GM19193 (cell line): ENCODE data around the gene TMEM108.

ENCODE experiments used
- POLR2A ChIP-seq: IDR thresholded peaks from 4 replicates; pipeline ENCODE4 v1.6.1; 2011; ENCODE audit not compliant: insufficient read depth, insufficient read length; ENCODE audit errors: extremely low read depth

The TMEM108 gene

DNA sequence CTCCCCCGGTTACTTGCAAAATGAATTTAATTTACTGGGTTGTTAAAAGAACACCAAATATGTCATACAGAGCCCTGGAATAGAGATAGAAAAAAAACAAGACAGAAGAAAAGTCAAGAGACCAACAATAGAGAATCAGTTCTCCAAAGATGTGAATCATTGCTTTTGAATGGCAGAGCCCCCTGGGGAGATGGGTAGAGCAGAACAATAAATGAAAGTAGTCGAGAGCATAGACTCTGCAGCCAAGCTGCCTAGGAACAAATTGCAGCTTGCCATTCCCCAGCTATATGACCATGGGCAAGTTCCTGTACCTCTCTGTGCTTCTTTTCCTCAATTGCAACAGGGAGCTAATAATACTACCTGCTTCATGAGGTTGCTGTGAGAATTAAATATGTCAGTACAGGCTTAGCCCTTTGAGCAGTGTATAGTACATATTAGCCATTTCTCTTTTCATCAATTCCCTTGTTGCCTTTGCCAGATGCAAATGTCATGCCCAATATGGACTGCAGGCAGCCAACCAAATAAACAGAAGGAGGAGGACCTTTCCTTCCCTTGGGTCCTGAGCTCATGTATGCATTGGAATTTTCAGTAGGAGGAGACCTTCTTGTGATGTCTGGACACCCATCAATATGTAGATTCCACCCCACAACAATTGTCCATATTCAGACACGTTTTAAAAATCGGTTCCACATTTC is 336.7 kb downstream of the TMEM108 start:
- no peak for TF ChIP-seq POLR2A

DNA sequence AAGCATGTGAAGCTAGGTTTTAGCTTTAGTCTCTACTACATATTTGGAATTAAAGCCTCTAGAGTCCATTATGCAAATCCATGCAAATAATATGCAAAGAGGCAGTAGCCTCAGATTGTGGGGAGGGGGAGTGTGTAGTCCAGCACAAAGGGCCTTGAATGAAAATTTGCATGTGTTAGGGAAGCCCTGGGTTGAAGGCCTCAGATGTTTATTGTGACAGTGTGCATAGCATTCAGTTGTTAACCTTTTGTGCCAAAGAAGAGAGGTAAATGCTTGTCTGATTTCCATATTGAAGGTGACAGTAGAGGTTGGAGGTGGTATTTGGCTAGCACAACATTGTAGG is 337.2 kb downstream of the TMEM108 start:
- TF ChIP-seq POLR2A, result no peak

DNA sequence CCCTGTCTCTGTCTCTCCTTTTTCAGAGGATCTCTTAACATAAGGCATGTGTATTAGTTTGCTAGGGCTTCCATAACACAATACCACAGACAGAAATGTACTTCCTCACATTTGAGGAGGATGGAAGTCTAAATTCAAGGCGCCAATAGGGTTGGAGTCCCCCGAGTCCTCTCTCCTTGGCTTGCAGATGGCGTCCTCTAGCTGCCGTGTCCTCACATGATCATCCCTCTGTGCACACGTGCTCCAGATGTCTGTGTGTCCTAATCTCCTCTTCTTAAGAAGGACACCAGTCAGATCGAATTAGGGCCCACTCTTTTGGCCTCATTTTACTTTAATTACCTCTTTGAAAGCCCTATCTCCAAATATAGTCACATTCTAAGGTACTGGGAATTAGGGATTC is 338.6 kb downstream of the TMEM108 start:
- TF ChIP-seq POLR2A, result no peak

DNA sequence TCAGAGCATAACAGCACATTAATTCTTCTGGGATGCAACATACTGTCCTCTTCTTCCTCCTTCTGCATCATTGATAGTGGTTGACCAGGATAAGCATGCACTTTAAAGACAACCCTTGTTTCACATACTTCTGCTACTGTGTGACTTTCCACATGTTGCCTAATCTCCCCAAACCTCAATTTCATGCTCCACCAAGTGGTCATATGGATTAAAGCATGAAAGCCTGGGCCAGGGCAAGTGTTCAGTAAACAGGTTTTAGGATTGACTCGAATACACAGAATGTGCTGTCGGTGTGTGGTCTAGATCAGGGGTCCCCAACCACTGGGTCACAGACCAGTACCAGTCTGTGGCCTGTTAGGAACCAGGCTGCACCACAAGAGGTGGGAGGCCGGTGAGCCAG is 339.2 kb downstream of the TMEM108 start:
- no peak for TF ChIP-seq POLR2A

DNA sequence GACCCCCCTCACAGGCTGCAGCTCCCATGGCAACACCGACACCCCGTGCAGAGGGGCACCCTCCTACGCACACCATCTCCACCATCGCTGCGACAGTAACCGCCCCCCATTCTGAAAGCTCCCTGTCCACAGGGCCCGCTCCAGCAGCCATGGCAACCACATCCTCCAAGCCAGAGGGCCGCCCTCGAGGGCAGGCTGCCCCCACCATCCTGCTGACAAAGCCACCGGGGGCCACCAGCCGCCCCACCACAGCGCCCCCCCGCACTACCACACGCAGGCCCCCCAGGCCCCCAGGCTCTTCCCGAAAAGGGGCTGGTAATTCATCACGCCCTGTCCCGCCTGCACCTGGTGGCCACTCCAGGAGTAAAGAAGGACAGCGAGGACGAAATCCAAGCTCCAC is 341.7 kb downstream of the TMEM108 start:
- no peak for TF ChIP-seq POLR2A

DNA sequence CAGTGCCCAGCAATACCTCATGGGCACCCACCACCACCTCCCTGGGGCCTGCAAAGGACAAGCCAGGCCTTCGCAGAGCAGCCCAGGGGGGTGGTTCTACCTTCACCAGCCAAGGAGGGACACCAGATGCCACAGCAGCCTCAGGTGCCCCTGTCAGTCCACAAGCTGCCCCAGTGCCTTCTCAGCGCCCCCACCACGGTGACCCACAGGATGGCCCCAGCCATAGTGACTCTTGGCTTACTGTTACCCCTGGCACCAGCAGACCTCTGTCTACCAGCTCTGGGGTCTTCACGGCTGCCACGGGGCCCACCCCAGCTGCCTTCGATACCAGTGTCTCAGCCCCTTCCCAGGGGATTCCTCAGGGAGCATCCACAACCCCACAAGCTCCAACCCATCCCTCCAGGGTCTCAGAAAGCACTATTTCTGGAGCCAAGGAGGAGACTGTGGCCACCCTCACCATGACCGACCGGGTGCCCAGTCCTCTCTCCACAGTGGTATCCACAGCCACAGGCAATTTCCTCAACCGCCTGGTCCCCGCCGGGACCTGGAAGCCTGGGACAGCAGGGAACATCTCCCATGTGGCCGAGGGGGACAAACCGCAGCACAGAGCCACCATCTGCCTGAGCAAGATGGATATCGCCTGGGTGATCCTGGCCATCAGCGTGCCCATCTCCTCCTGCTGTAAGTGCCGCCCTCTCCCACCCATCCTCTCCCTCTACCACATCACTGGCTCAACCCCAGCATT is 342.5 kb downstream of the TMEM108 start:
- no peak for TF ChIP-seq POLR2A

DNA sequence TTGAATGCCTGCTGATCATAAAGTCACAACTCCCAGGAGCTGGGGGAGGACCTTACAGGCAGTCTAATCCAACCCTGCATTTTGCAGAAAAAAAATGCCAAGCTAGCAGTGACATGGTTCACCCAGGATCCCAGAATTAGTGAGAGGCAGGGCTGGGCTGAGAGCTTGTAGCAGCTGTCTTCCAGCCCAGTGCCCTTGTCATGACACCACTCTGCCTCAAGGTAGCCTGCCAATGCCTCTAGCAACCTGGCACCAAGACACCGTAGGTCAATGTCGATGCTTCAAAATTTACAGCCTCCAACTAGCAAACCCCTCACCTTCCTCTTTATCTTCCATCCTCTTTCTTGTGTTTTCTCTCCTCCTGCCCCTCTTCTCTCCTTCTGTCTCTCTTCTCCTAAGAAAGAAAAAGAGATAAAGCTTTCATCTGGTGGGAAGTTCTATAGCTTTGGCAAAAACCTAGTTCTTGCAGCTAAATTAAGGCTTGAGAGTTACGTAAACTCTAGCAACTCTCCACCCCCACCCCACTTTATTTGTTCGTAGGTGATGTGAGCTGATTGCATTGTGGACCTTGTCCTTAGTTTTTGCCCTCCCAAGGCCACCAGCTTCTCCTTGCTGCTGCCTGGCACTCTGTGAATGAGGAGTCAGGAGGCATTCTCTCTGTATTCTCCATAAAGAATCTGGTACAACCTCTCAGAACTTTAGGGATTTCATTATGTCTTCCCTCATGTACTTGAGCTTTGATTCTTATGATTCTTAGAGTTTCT is 343.3 kb downstream of the TMEM108 start:
- TF ChIP-seq POLR2A, result no peak

DNA sequence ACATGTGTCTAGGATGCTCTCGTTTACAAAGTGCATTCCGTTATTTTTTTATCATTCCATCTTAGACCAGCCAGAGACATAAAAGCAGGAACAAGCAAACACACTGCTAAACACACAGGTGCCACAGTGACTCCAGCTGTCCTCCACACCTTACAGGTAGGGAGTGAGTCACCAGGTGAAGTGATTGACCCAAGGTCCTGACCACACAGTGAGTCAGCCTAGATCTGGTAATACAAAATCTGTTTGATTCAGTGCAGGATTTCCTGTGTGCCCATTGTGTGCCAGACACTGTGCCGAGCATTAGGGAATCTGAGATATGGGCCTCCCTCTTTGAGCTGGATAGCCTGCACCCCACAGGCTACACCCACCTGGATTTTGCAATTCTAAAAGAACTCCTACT is 345.0 kb downstream of the TMEM108 start:
- TF ChIP-seq POLR2A, result no peak

DNA sequence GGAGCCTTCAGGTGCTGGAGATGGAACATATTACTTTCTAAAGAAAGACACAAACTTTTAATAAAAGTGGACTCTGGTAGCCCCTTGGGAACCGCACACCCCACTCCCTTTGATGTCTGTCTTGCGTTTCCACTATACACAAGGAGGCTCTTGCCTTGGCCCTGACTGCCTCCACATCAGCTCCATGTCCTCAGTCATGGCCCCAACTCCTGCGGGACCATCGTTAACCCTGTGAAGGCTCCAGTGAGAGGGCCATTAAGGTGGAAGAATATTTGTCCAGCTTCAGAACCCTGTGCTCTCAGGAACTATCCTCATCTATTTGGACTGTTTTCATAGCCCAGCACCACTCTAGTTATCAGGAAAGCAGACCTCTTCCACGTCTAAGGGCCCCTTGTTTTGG is 345.6 kb downstream of the TMEM108 start:
- no peak for TF ChIP-seq POLR2A

DNA sequence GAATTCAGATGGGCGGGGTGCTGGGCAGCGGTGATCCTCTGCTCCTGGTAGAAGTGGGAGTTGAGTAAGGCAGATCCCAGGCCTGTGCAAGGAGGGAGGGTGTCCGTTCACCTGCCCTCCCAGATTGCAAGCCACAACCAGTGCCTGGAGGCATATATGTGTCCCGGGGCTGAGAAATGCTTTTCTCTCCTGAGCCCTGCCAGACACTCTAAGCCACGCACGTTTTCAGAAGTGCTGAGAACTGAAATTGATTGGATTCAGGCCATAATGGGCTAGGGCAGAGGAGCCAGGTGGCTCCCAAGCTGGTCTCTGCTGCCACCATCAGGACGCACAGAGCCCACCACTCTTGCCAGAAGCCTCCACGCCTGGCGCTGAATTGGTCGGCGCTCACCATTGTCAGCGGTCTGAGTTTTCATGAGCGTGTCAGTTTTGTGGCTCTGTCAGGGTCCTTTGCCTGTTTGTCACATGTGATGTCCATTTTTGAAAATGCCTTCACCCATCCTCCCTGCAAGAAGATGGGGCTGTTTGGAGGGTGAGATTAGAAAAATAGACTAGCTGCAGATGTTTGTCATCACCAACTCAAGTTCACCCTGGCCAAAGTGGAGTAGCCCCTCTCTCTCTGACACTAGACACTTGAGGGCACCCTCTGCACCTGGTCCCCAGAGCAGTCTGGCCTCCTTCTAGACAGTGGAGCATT is 346.3 kb downstream of the TMEM108 start:
- no peak for TF ChIP-seq POLR2A

DNA sequence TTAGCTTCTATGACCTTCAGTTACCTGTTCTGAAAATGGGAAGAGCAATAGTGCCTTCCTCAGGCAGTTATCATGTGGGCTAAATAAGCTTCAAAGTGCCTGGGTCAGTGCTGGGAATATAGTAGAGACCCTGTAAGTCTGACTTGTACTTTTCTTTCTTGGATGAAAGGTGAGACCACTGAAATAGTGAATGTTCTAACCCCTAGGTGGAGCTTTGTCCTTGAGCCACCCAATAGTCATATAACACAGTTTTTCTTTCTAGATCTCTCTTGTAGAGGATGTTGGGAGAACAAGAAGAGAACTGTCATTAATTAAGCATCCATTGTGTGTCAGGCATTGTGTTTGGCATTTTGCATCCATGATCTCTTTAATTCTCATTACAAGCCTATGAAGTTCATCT is 348.7 kb downstream of the TMEM108 start:
- no peak for TF ChIP-seq POLR2A

DNA sequence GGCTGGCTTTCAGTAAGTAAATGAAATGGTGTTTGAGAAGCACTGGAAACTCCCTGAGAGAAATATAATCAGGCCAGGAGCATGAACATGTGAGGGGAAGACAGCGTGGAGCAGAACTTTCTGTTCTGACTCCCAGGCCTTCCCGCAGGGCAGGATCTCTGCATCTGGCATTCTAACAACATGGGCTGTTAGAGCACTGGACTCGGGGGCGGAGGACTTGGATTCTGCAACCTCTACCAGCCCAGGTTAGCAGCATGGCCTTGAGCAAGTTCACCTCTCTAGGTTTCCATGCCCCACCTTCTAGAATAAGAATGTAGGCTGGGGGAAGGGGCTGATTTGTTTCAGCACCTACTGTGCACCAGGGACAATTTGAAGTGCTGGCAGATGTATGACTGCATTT is 349.1 kb downstream of the TMEM108 start:
- no peak for TF ChIP-seq POLR2A

DNA sequence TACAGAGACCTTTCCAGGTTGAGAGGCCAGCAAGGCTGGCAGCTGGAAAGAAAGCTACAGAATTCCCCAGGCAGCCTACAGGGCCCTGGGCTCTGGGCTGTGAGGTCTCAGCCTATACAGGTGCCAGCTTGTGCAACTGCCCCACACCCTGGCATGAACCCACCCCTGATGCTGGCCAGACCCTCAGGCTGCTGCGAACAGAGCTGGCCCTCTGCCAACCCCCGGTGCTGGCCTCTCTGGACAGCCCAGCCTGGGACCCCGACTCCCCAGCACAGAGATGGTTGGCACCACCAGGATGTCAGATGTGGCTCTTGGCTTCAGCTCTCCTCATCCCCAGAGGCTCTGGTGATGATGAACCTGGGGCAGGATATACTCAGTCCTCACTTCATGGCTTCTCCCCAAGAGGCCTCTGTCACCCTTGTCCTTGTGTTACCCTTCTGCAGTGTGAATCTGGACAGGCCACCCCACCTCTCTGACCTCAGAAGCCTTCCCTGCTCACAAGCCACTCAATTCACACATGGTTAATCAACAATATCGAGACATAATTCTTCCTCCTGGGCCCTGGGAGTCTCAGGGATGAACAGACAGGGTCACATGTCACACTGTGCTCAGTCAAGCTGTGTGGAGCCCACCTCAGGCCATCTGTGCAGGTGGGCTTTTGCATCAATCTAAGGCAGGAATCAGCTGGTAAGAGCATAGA is 350.7 kb downstream of the TMEM108 start:
- TF ChIP-seq POLR2A, result no peak

DNA sequence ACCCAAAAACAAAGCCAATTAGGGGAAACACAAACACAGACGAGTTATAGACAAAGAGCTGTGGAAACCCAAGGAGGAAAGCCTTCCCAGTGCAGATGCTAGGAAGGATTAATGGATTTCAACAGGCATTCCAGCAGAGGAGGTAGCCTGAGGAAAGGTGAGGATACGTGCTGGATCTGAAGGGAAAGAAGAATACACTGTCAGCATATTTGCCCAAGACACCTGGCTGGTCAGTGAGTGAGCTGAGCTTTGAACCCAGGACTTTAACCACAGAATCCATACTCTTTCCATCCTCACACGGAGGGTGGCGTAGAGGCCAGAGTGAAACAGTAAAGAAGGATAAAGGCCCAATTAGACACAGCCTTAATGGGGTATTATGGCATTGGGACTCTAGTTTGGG is 352.5 kb downstream of the TMEM108 start:
- TF ChIP-seq POLR2A, result no peak

DNA sequence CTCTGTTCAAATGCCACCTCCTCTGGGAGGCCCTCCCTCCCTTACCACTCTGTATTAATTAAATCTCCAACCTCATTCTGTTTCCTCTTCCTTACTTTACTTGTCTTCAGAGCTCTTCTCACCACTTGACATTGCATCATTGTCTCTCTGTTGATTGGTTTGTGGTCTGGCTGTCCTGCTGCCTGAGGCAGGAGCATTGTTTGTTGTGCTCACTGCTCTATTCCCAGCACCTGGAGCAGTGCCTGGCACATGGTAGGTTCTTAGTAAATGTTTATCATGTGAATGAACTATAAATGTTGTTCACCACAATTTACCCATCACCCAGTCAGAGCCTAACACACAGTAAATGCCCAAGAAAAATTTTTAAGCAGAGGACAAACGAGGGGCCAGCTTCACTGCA is 355.0 kb downstream of the TMEM108 start:
- no peak for TF ChIP-seq POLR2A
